Endothelial cell (in vitro differentiated cells): ENCODE measurements around the gene TMEM247. TPM values are rescaled to one million over a fixed set of nuclear protein-coding genes. Genes with fewer than 3 reads are reported as not detected.

Experiments
- DNase-seq: peaks from one replicate; pipeline ENCODE4 v3.0.0; 2021; ENCODE audit warnings: low spot score
- H3K27ac Mint-ChIP-seq: one replicate; pipeline ENCODE4 v1.8.0; 2021; ENCODE audit warnings: mixed read lengths, inconsistent platforms; ENCODE audit not compliant: unreplicated experiment
- H3K27me3 Mint-ChIP-seq: one replicate; pipeline ENCODE4 v1.8.0; 2021; ENCODE audit warnings: mild to moderate bottlenecking, moderate library complexity, mixed read lengths, inconsistent platforms; ENCODE audit not compliant: unreplicated experiment
- H3K36me3 Mint-ChIP-seq: one replicate; pipeline ENCODE4 v1.8.0; 2021; ENCODE audit warnings: mild to moderate bottlenecking, low read depth, mixed read lengths, inconsistent platforms; ENCODE audit not compliant: unreplicated experiment
- H3K4me1 Mint-ChIP-seq: one replicate; pipeline ENCODE4 v1.8.0; 2021; ENCODE audit warnings: mild to moderate bottlenecking, mixed read lengths, inconsistent platforms; ENCODE audit not compliant: unreplicated experiment
- H3K4me3 Mint-ChIP-seq: one replicate; pipeline ENCODE4 v1.8.0; 2021; ENCODE audit warnings: mild to moderate bottlenecking, mixed read lengths, inconsistent platforms; ENCODE audit not compliant: unreplicated experiment
- H3K9me3 Mint-ChIP-seq: one replicate; pipeline ENCODE4 v1.8.0; 2021; ENCODE audit warnings: mixed read lengths, inconsistent platforms; ENCODE audit not compliant: unreplicated experiment
- total RNA-seq: library from RNA; stranded (reverse); fragmentation: NEBNext Ultra II Directional; extraction: Animal tissue kit (Norgen Biotek cat#: 25700); gene quantifications from one replicate; pipeline ENCODE4 v1.2.1, GENCODE V29; 2021; ENCODE audit not compliant: unreplicated experiment
- TF ChIP-seq, protein P1 (sequence below): fragments of 200-600 bp; sonication (generic); IDR thresholded peaks from one replicate; pipeline ENCODE4 v1.5.0; 2021; ENCODE audit warnings: antibody characterized with exemption; ENCODE audit not compliant: unreplicated experiment

TMEM247 gene
- total RNA-seq, 1 donor from 2014 or later: not detected

DNA sequence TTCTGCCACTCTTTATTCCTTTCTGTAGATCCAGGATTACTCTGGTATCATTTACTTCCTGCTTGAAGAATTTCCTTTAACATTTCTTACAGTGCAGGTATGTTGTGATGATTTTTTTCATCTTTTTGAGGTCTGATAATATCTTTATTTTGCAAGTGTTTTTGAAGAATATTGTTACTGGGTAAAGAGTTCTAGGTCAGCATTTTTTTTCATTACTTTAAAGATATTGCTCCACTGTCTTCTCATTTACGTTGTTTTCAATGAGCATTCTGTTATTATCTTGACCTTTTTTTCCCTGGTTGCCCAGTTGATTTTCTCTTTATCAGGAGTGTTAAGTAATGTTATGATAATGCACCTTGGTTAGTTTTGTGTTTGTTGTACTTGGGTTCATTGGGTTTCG lies 31.7 kb upstream of the TMEM247 start:
- Mint-ChIP-seq H3K27me3 (peaks cover 2% of the 10 kb centered on the region), H3K27ac (no peak overlapping the region), H3K4me3 (no peak overlapping the region), H3K36me3 (no peaks in the 10 kb centered on the region), H3K4me1 (no peaks in the 10 kb centered on the region), H3K9me3 (no peaks in the 10 kb centered on the region)
- TF ChIP-seq, protein P1, sequence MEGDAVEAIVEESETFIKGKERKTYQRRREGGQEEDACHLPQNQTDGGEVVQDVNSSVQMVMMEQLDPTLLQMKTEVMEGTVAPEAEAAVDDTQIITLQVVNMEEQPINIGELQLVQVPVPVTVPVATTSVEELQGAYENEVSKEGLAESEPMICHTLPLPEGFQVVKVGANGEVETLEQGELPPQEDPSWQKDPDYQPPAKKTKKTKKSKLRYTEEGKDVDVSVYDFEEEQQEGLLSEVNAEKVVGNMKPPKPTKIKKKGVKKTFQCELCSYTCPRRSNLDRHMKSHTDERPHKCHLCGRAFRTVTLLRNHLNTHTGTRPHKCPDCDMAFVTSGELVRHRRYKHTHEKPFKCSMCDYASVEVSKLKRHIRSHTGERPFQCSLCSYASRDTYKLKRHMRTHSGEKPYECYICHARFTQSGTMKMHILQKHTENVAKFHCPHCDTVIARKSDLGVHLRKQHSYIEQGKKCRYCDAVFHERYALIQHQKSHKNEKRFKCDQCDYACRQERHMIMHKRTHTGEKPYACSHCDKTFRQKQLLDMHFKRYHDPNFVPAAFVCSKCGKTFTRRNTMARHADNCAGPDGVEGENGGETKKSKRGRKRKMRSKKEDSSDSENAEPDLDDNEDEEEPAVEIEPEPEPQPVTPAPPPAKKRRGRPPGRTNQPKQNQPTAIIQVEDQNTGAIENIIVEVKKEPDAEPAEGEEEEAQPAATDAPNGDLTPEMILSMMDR: no peak
- no peak for DNase-seq

DNA sequence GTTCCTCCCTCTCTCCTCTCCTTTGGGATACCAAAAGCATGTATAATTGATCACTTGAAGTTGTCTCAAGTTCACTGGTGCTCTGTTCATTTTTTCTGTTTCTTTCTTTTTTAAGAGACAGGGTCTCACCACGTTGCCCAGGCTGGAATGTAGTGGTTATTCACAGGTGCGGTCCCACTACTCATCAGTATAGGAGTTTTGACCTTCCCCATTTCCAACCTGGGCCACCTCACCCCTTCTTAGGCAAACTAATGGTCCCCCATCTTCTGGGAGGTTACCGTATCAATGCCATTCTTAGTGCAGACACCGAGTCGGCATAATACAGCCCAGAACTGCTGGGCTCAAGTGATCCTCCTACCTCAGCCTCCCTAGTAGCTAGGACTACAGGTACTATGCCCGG lies 31.3 kb upstream of the TMEM247 start:
- Mint-ChIP-seq H3K9me3 (no peaks in the 10 kb centered on the region), H3K4me1 (no peaks in the 10 kb centered on the region), H3K27me3 (peaks cover 2% of the 10 kb centered on the region), H3K4me3 (no peak overlapping the region), H3K36me3 (no peaks in the 10 kb centered on the region), H3K27ac (no peak overlapping the region)
- no peak for DNase-seq
- TF ChIP-seq, protein P1: no peak

- Mint-ChIP-seq H3K9me3 (no peaks in the 10 kb centered on the region), H3K4me3 (no peak overlapping the region), H3K36me3 (no peaks in the 10 kb centered on the region), H3K27ac (no peak overlapping the region), H3K4me1 (no peaks in the 10 kb centered on the region), H3K27me3 (no peaks in the 10 kb centered on the region)
- TF ChIP-seq, protein P1: no peak
- DNase-seq: no peak
Observed at GRCh38 chr2:46448641-46449040, 30.7 kb upstream of the TMEM247 start.

DNA sequence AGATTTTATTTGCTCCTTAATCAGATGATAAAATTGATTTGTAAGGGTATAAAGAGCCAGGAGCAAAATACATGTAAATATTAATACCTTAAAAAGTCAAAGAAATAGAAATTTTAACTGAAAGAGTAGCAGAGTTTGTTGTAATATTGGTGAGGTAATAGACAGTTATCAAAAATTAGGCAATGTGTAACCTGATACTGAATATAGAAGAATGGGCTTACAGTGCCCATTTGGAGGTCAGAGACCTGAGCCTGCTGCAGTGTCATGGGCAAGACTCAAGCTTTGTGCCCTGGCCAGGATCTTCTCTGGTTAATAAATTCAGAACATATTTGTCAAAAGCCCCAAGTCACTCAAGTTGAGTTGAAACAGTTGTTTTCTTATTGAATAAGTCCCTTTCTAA lies 29.7 kb upstream of the TMEM247 start:
- no peaks in the 10 kb centered on the region for H3K36me3 Mint-ChIP-seq
- TF ChIP-seq, protein P1: no peak

GRCh38 chr2:46451131-46451711 lies 28.1 kb upstream of the TMEM247 start:
- Mint-ChIP-seq H3K36me3 (no peaks in the 10 kb centered on the region), H3K27me3 (no peaks in the 10 kb centered on the region), H3K9me3 (no peaks in the 10 kb centered on the region), H3K4me1 (no peaks in the 10 kb centered on the region), H3K27ac (no peak overlapping the region), H3K4me3 (no peak overlapping the region)
- TF ChIP-seq, protein P1: no peak
- no peak for DNase-seq

More for the DNA sequence above, 29.7 kb upstream of the TMEM247 start:
- no peak for DNase-seq
- H3K4me1 Mint-ChIP-seq: no peaks in the 10 kb centered on the region
- no peaks in the 10 kb centered on the region for H3K27me3 Mint-ChIP-seq
- H3K4me3 Mint-ChIP-seq: no peak overlapping the region
- no peak overlapping the region for H3K27ac Mint-ChIP-seq
- no peaks in the 10 kb centered on the region for H3K9me3 Mint-ChIP-seq
